Epithelial cell of proximal tubule (primary cell): ENCODE data around the gene UBAP1L. TPM values are rescaled to one million over a fixed set of nuclear protein-coding genes. Genes with fewer than 3 reads are reported as not detected.
A peak's percentile ranks its signal among the peaks of the same experiment; 100 is the strongest.
"Not testable (repeated sequence)": the region's sequence is repeated elsewhere in the genome, so short reads cannot be mapped to it uniquely, and the experiment has no call there.

Experiments
- DNase-seq: peaks from one replicate; pipeline ENCODE4 v3.0.0-alpha.2; 2011; ENCODE audit warnings: low read depth
- H3K4me3 ChIP-seq: 2 replicates; pipeline ENCODE4 v1.5.1; 2011; ENCODE audit warnings: low read depth, mild to moderate bottlenecking, low read length
- CTCF ChIP-seq: conservative IDR thresholded peaks from 2 replicates; pipeline ENCODE4 v1.5.1; 2012; ENCODE audit warnings: low read depth, mild to moderate bottlenecking, low read length
- total RNA-seq: library from RNA; depleted of rRNA; stranded (reverse); fragments of >200 nt; gene quantifications from 2 replicates; pipeline ENCODE4 v1.2.3, GENCODE V29; 2015

The UBAP1L gene
- total RNA-seq, 1 donor from 2014 or later = 0.23 TPM

GRCh38 chr15:65106011-65106590 lies 8.9 kb downstream of the UBAP1L start:
- DNase-seq = no peak
- no peak for TF ChIP-seq CTCF
- no peak overlapping the region for H3K4me3 ChIP-seq

- DNase-seq = no peak
- TF ChIP-seq CTCF = no peak
- H3K4me3 ChIP-seq = no peak overlapping the region
Observed at GRCh38 chr15:65105038-65105437, 10.0 kb downstream of the UBAP1L start.

- TF ChIP-seq CTCF = no peak
- DNase-seq = no peak
- H3K4me3 ChIP-seq = no peak overlapping the region
Observed at GRCh38 chr15:65102912-65103311, 12.1 kb downstream of the UBAP1L start.

- no peak overlapping the region for H3K4me3 ChIP-seq
- no peak for TF ChIP-seq CTCF
- DNase-seq = no peak
Observed at GRCh38 chr15:65101891-65102708, 12.9 kb downstream of the UBAP1L start.

DNA sequence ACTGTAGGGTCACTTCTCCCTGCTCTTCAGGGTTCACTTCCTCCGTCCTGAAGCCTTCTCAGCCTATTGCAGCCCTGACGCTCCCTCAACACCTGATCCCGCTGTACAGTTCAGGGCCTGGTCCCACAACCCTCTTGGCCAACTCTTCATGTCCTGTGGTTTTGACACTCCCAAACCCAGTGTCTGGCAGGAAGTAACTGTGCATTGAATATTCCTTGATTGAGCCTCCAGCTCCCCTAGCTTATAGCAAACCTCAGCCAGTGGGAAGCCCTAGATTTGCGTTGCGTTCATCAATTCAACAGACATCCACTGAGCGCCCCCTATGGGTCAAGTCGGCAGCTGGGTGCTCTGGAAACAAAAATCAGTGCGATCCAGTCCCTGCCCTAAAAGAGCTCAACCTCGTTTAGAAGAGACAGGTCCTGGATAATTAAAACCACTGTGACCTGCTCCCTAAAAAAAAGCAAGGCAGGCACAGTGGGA lies 13.5 kb downstream of the UBAP1L start:
- DNase-seq = no peak
- peak; percentile 88 for TF ChIP-seq CTCF
- no peak overlapping the region for H3K4me3 ChIP-seq

DNA sequence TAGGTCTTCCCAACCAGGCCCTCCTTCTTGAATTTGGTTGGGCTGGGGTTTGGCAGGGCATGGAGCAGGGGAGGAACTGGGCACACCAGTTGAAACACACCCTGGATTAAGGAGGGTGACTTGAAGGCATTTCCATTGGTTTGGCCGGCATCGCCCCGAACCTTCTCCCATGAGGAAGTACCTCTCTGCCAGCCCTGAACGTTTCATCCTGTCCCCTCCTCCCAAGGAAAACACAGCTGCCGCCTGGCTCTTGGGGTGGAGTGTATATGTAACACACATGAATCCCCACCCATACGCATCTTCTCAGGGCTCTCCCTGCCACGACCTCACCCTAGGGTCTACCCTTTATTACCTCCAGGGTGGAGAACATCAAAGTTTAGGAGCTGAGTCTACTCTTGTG lies 14.6 kb downstream of the UBAP1L start:
- no peak for DNase-seq
- no peak for TF ChIP-seq CTCF
- no peak overlapping the region for H3K4me3 ChIP-seq

DNA sequence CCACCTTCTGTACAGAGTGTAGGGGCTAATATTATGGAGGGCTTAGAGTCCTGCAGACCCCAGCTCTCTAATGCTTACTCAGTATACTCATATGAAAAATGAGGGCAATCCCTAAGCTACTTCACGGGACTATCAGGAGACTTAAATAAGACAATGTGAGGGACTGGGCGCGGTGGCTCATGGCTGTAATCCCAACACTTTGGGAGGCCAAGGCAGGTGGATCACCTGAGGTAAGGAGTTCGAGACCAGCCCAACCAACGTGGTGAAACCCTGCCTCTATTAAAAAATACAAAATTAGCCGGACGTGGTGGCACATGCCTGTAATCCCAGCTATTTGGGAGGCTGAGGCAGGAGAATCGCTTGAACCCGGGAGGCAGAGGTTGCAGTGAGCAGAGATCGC lies 15.2 kb downstream of the UBAP1L start:
- DNase-seq, H3K4me3 ChIP-seq: not testable (repeated sequence)
